ENCODE measurements around the gene RAI1. TPM values are rescaled to one million over a fixed set of nuclear protein-coding genes. Genes with fewer than 3 reads are reported as not detected.

Gene RAI1
- total RNA-seq, 1 donor from 2014 or later: 24.7 TPM

- intact Hi-C loops (cut with DNase I): no loop called here
- peaks cover 3 to 10% of the 10 kb centered on the region in 2 donors for H3K4me1 ChIP-seq
- no peaks in the 10 kb centered on the region for H3K27me3 ChIP-seq
- TF ChIP-seq, protein P1, sequence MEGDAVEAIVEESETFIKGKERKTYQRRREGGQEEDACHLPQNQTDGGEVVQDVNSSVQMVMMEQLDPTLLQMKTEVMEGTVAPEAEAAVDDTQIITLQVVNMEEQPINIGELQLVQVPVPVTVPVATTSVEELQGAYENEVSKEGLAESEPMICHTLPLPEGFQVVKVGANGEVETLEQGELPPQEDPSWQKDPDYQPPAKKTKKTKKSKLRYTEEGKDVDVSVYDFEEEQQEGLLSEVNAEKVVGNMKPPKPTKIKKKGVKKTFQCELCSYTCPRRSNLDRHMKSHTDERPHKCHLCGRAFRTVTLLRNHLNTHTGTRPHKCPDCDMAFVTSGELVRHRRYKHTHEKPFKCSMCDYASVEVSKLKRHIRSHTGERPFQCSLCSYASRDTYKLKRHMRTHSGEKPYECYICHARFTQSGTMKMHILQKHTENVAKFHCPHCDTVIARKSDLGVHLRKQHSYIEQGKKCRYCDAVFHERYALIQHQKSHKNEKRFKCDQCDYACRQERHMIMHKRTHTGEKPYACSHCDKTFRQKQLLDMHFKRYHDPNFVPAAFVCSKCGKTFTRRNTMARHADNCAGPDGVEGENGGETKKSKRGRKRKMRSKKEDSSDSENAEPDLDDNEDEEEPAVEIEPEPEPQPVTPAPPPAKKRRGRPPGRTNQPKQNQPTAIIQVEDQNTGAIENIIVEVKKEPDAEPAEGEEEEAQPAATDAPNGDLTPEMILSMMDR (IDR thresholded peaks at IDR 0.05): no peak
- no peak overlapping the region for H3K4me3 ChIP-seq
- H3K36me3 ChIP-seq: no peaks in the 10 kb centered on the region
- H3K9me3 ChIP-seq: no peaks in the 10 kb centered on the region
- H3K27ac ChIP-seq: no peak overlapping the region
- DNase-seq (ENCODE audit: low spot score in 2 of 2): no peak
Observed at GRCh38 chr17:17704931-17705330, 23.7 kb downstream of the RAI1 start.

- intact Hi-C loops (cut with DNase I): no loop called here
- no peaks in the 10 kb centered on the region for H3K36me3 ChIP-seq
- no peak overlapping the region for H3K27ac ChIP-seq
- H3K9me3 ChIP-seq: no peaks in the 10 kb centered on the region
- no peak for DNase-seq (ENCODE audit: low spot score in 2 of 2)
- no peak overlapping the region for H3K4me3 ChIP-seq
- no peaks in the 10 kb centered on the region for H3K27me3 ChIP-seq
- H3K4me1 ChIP-seq: peaks cover 0 to 16% of the 10 kb centered on the region in 2 donors
- TF ChIP-seq, protein P1 (IDR thresholded peaks at IDR 0.05): no peak
Observed at GRCh38 chr17:17706140-17707060, 25.1 kb downstream of the RAI1 start.

GRCh38 chr17:17708295-17708694, 27.0 kb downstream of the RAI1 start:
- intact Hi-C loops (cut with DNase I): no loop called here
- DNase-seq (ENCODE audit: low spot score in 2 of 2): no peak
- TF ChIP-seq, protein P1 (IDR thresholded peaks at IDR 0.05): no peak
- Histone ChIP-seq H3K27ac (no peak overlapping the region), H3K27me3 (no peaks in the 10 kb centered on the region), H3K4me3 (no peak overlapping the region), H3K4me1 (peaks cover 0 to 19% of the 10 kb centered on the region in 2 donors), H3K36me3 (no peaks in the 10 kb centered on the region), H3K9me3 (no peaks in the 10 kb centered on the region)

DNA sequence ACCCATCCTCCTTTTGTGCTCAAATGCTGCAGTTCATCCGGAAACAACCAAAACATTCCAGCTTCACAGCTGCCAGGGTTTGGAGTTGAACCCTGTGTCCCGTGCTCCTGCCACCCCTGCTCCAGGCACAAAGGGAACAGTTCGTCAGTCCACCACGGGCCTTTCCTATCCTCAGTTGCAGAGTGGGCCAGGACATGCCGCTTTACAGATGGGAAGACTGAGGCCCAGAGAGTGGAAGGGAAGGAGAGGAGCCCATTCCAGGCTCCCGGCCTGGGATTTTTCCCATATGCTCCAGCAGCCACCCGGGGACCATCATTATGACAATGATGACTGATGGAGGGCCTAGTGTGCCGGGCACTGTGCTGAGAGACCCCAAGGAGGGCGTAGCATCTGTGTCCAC, 27.6 kb downstream of the RAI1 start:
- DNase-seq (ENCODE audit: low spot score in 2 of 2): no peak
- Histone ChIP-seq H3K4me3 (no peak overlapping the region), H3K36me3 (no peaks in the 10 kb centered on the region), H3K27ac (peak overlapping the region in 1 of 2 donors; percentile 12), H3K9me3 (no peaks in the 10 kb centered on the region), H3K27me3 (no peaks in the 10 kb centered on the region), H3K4me1 (peaks cover 2 to 21% of the 10 kb centered on the region in 2 donors)
- TF ChIP-seq, protein P1 (IDR thresholded peaks at IDR 0.05): no peak
- intact Hi-C loops (cut with DNase I): no loop called here

GRCh38 chr17:17709815-17710321, 28.6 kb downstream of the RAI1 start:
- no peaks in the 10 kb centered on the region for H3K9me3 ChIP-seq
- H3K27ac ChIP-seq: peak overlapping the region; percentile 64 to 70
- no peak overlapping the region for H3K4me3 ChIP-seq
- H3K27me3 ChIP-seq: no peaks in the 10 kb centered on the region
- DNase-seq (ENCODE audit: low spot score in 2 of 2): no peak
- H3K36me3 ChIP-seq: no peaks in the 10 kb centered on the region
- peaks cover 5 to 29% of the 10 kb centered on the region in 2 donors for H3K4me1 ChIP-seq
- intact Hi-C loops (cut with DNase I): loop anchor here (2.0 kb wide), 2 partner anchors 15 to 29 kb away; partner anchors contain the start of gene RAI1
- TF ChIP-seq, protein P1 (IDR thresholded peaks at IDR 0.05): no peak
